GM12874 (cell line): Measurements from ENCODE around the gene UBE2L5.

ENCODE experiments used
- CTCF ChIP-seq: IDR thresholded peaks from 2 replicates; pipeline ENCODE4 v1.5.1; 2011; ENCODE audit warnings: low read depth, mild to moderate bottlenecking, control low read depth, low read length, moderate library complexity; ENCODE audit not compliant: insufficient read depth

UBE2L5 gene

GRCh38 chr13:30418075-30418716 lies 4.1 kb upstream of the UBE2L5 start:
- no peak for TF ChIP-seq CTCF

GRCh38 chr13:30418717-30419459 lies 3.4 kb upstream of the UBE2L5 start:
- no peak for TF ChIP-seq CTCF

- TF ChIP-seq CTCF = no peak
Observed at GRCh38 chr13:30421093-30422053, 920 bp upstream of the UBE2L5 start.

- TF ChIP-seq CTCF = no peak
Observed at GRCh38 chr13:30423891-30424290, 1.6 kb downstream of the UBE2L5 start.

- no peak for TF ChIP-seq CTCF
Observed at GRCh38 chr13:30429235-30429634, 6.9 kb downstream of the UBE2L5 start.

- no peak for TF ChIP-seq CTCF
Observed at GRCh38 chr13:30429721-30430694, 7.7 kb downstream of the UBE2L5 start.
